Caco-2 (cell line): ENCODE measurements around the gene PRKAG2. TPM values are rescaled to one million over a fixed set of nuclear protein-coding genes. Genes with fewer than 3 reads are reported as not detected.
"Not testable (repeated sequence)": the region's sequence is repeated elsewhere in the genome, so short reads cannot be mapped to it uniquely, and the experiment has no call there.

Experiments
- BruUV-seq: library from RNA; stranded (reverse); fragments of 400-500 nt; replicated peaks from 2 replicates; lab custom pipeline; 2021; lab: Mats Ljungman, UMichigan
- CTCF ChIA-PET: fragments of 300-600 bp; sonication (Branson Sonifier 250); formaldehyde crosslinking; loops from one replicate; lab custom pipeline; 2022; ENCODE audit warnings: antibody characterized with exemption; lab: Charles Lee
- POLR2A ChIA-PET: fragments of 300-600 bp; sonication (Branson Sonifier 250); formaldehyde crosslinking; loops from one replicate; lab custom pipeline; 2022; ENCODE audit warnings: antibody characterized with exemption; lab: Charles Lee
- DNase-seq, 2 experiments: peaks; one replicate each; pipeline versions ENCODE4 v3.0.0 to v3.0.0-alpha.2; 2020 to 2022
- H3K27me3 ChIP-seq: replicated peaks from 2 replicates; pipeline ENCODE4 v1.6.0; 2011; ENCODE audit warnings: low read length; ENCODE audit not compliant: control insufficient read depth, insufficient read depth
- H3K36me3 ChIP-seq: 2 replicates; pipeline ENCODE4 v1.5.1; 2011; ENCODE audit warnings: low read length; ENCODE audit not compliant: control insufficient read depth, insufficient read depth
- H3K4me1 ChIP-seq: fragments of 250-450 bp; sonication (Bioruptor Pico); 2 replicates; pipeline ENCODE4 v1.5.1; 2020; ENCODE audit warnings: mild to moderate bottlenecking
- H3K4me3 ChIP-seq: 2 replicates; pipeline ENCODE4 v1.5.1; 2011; ENCODE audit warnings: low read depth, mild to moderate bottlenecking, control low read depth, low read length
- H3K9me3 ChIP-seq: fragments of 250-450 bp; sonication (Bioruptor Pico); 2 replicates; pipeline ENCODE4 v1.5.1; 2020; ENCODE audit warnings: mild to moderate bottlenecking, moderate library complexity
- H3K27ac Mint-ChIP-seq: one replicate; pipeline ENCODE4 v1.8.0; 2022; ENCODE audit warnings: mixed read lengths; ENCODE audit not compliant: unreplicated experiment
- H3K27me3 Mint-ChIP-seq: one replicate; pipeline ENCODE4 v1.8.0; 2022; ENCODE audit warnings: mixed read lengths; ENCODE audit not compliant: insufficient read depth, unreplicated experiment
- H3K36me3 Mint-ChIP-seq: one replicate; pipeline ENCODE4 v1.8.0; 2022; ENCODE audit warnings: mild to moderate bottlenecking, mixed read lengths; ENCODE audit not compliant: insufficient read depth, unreplicated experiment
- H3K4me1 Mint-ChIP-seq: one replicate; pipeline ENCODE4 v1.8.0; 2022; ENCODE audit warnings: low read depth, mixed read lengths; ENCODE audit not compliant: unreplicated experiment
- H3K4me3 Mint-ChIP-seq: one replicate; pipeline ENCODE4 v1.8.0; 2022; ENCODE audit warnings: mild to moderate bottlenecking, moderate library complexity, mixed read lengths; ENCODE audit not compliant: unreplicated experiment
- H3K9me3 Mint-ChIP-seq: one replicate; pipeline ENCODE4 v1.8.0; 2022; ENCODE audit warnings: mixed read lengths; ENCODE audit not compliant: unreplicated experiment
- intact Hi-C: fragments of 100-400 bp; cut with micrococcal nuclease; formaldehyde crosslinking; loops from one replicate; pipeline ENCODE4 v1.10.0; 2022; ENCODE audit not compliant: unreplicated experiment
- total RNA-seq: library from RNA; stranded (reverse); gene quantifications from 2 replicates; pipeline ENCODE4 v1.2.3, GENCODE V29; 2022
- TF ChIP-seq, protein P1 (sequence below), 2 experiments: fragments of 200-600 bp in 1 of 2; IDR thresholded peaks; 1 replicate in 1 of 2; 2 replicates in 1 of 2; pipeline versions ENCODE4 v1.5.1 to v1.8.0; 2011 to 2022; ENCODE audit warnings: antibody characterized with exemption in 1 of 2, control low read depth in 1 of 2, inconsistent platforms in 1 of 2, low read depth in 1 of 2, low read length in 1 of 2, mild to moderate bottlenecking in 1 of 2, moderate library complexity in 1 of 2; ENCODE audit not compliant: insufficient read depth in 1 of 2, severe bottlenecking in 1 of 2, unreplicated experiment in 1 of 2

The PRKAG2 gene
- total RNA-seq, 1 experiment from 2014 or later: 15.9 TPM

- ChIA-PET CTCF (interaction anchor here (0.6 to 2.9 kb wide), 4 partner anchors 13 to 64 kb away, joined by 3 to 14 read pairs (median 5); no protein-coding TSS in a partner anchor), POLR2A (interaction anchor here (0.6 kb wide), 1 partner anchor 59 kb away, joined by 3 read pairs; no protein-coding TSS in a partner anchor)
- intact Hi-C loops: loop anchor here (10.0 kb wide), 1 partner anchor 269 kb away; no protein-coding TSS in a partner anchor
- H3K4me3 Mint-ChIP-seq: peak overlapping the region; percentile 94
- Histone ChIP-seq H3K9me3 (no peaks in the 10 kb centered on the region), H3K36me3 (no peaks in the 10 kb centered on the region), H3K27me3 (peaks cover 1% of the 10 kb centered on the region; the same call in 1 of the 2 replicates), H3K4me3 (peak overlapping the region; percentile 83), H3K4me1 (0 out of 2 replicates have a peak, but pooled peaks cover 7% of the 10 kb centered on the region)
- no peaks in the 10 kb centered on the region for H3K27me3 Mint-ChIP-seq
- no peaks in the 10 kb centered on the region for H3K36me3 Mint-ChIP-seq
- DNase-seq: peak; percentile 66 to 70
- TF ChIP-seq, protein P1, sequence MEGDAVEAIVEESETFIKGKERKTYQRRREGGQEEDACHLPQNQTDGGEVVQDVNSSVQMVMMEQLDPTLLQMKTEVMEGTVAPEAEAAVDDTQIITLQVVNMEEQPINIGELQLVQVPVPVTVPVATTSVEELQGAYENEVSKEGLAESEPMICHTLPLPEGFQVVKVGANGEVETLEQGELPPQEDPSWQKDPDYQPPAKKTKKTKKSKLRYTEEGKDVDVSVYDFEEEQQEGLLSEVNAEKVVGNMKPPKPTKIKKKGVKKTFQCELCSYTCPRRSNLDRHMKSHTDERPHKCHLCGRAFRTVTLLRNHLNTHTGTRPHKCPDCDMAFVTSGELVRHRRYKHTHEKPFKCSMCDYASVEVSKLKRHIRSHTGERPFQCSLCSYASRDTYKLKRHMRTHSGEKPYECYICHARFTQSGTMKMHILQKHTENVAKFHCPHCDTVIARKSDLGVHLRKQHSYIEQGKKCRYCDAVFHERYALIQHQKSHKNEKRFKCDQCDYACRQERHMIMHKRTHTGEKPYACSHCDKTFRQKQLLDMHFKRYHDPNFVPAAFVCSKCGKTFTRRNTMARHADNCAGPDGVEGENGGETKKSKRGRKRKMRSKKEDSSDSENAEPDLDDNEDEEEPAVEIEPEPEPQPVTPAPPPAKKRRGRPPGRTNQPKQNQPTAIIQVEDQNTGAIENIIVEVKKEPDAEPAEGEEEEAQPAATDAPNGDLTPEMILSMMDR (IDR thresholded peaks at IDR 0.05; ENCODE audit: insufficient read depth in 1 of 2, low read depth in 1 of 2, low read length in 1 of 2, severe bottlenecking in 1 of 2, unreplicated experiment in 1 of 2): no peak
- H3K9me3 Mint-ChIP-seq: no peaks in the 10 kb centered on the region
- H3K27ac Mint-ChIP-seq: no peak overlapping the region
- no TSS peak for BruUV-seq
- H3K4me1 Mint-ChIP-seq: no peaks in the 10 kb centered on the region
These were observed 695 bp downstream of the PRKAG2 start for GRCh38 chr7:151875942-151876898.

DNA sequence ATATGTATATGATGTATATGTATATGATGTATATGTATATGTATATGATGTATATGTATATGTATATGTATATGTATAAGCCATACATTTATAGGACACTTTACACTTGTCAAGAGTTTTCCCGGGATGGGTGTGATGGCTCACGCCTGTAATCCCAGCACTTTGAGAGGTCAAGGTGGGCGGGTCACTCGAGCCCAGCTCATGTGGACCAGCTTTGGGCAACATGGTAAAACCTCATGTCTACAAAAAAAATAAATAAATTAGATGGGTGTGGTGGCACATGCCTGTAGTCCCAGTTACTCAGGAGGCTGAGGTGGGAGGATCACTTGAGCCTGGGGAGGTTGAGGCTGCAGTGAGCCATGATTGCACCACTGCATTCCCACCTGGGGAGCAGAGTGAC lies 2.4 kb downstream of the PRKAG2 start:
- H3K27me3 ChIP-seq, H3K4me1 Mint-ChIP-seq, H3K36me3 ChIP-seq, DNase-seq, BruUV-seq, POLR2A ChIA-PET, H3K4me3 Mint-ChIP-seq, H3K27ac Mint-ChIP-seq, H3K27me3 Mint-ChIP-seq, H3K9me3 Mint-ChIP-seq, H3K9me3 ChIP-seq, H3K4me3 ChIP-seq, H3K36me3 Mint-ChIP-seq, H3K4me1 ChIP-seq: not testable (repeated sequence)
- CTCF ChIA-PET: interaction anchor here (2.9 kb wide), 1 partner anchor 11 kb away, joined by 14 read pairs; no protein-coding TSS in a partner anchor
- intact Hi-C loops: loop anchor here (10.0 kb wide), 1 partner anchor 270 kb away; no protein-coding TSS in a partner anchor

DNA sequence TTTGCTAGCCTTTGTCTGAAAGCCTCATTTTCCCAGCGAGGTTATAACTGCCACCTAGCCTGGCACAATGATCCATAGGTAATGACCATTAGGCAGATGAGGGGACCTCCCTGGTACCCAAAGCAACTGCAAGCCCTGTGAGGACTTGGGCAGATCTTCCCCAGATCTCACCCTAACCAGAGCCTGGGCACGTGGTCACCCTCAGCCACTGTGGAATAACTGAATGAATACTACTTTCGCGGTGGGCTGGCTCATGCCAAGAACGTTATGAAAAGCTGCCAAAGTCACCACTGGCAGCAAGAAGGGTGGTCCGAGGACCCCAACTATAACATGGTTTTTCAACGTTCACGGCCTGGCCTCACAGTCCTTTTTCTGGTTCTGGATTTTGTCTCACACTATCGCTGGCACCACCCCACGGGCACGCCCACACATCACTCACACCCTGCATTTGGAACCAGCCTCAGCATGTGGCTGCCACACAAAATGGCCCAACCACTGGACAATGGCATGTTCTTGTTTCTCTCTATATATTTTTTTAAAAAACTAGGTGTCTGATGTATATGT lies 3.4 kb downstream of the PRKAG2 start:
- Mint-ChIP-seq H3K4me1 (no peaks in the 10 kb centered on the region), H3K4me3 (no peak overlapping the region), H3K27ac (no peak overlapping the region), H3K27me3 (no peaks in the 10 kb centered on the region), H3K9me3 (no peaks in the 10 kb centered on the region), H3K36me3 (no peaks in the 10 kb centered on the region)
- Histone ChIP-seq H3K4me1 (0 out of 2 replicates have a peak, but pooled peaks cover 7% of the 10 kb centered on the region), H3K9me3 (no peaks in the 10 kb centered on the region), H3K36me3 (no peaks in the 10 kb centered on the region), H3K4me3 (no peak overlapping the region), H3K27me3 (peaks cover 1% of the 10 kb centered on the region; the same call in 1 of the 2 replicates)
- BruUV-seq: no TSS peak
- ChIA-PET POLR2A (no interaction called here), CTCF (no interaction called here)
- no peak for DNase-seq
- TF ChIP-seq, protein P1 (IDR thresholded peaks at IDR 0.05; ENCODE audit: insufficient read depth in 1 of 2, low read depth in 1 of 2, low read length in 1 of 2, severe bottlenecking in 1 of 2, unreplicated experiment in 1 of 2): no peak
- intact Hi-C loops: loop anchor here (10.0 kb wide), 1 partner anchor 271 kb away; no protein-coding TSS in a partner anchor
